Activated naive CD8-positive, alpha-beta T cell treated with anti-CD3 and anti-CD28 coated beads, Interleukin-2, amount 50 U/mL, for 24 hours (primary cell): ENCODE measurements around the gene MED13L.

Experiments
- ATAC-seq: fragments of 150-1000 bp; cut with Tn5 transposase; one replicate; pipeline ENCODE4 v1.10.0; 2021
- DNase-seq: peaks from one replicate; pipeline ENCODE4 v3.0.0; 2021
- H3K27ac Mint-ChIP-seq: one replicate; pipeline ENCODE4 v1.8.0; 2021; ENCODE audit warnings: mild to moderate bottlenecking, mixed read lengths
- H3K27me3 Mint-ChIP-seq: one replicate; pipeline ENCODE4 v1.8.0; 2021; ENCODE audit warnings: mixed read lengths
- H3K36me3 Mint-ChIP-seq: one replicate; pipeline ENCODE4 v1.8.0; 2021; ENCODE audit warnings: low read depth, mixed read lengths
- H3K4me1 Mint-ChIP-seq: one replicate; pipeline ENCODE4 v1.8.0; 2021; ENCODE audit warnings: mixed read lengths
- H3K4me3 Mint-ChIP-seq: one replicate; pipeline ENCODE4 v1.8.0; 2021; ENCODE audit warnings: mild to moderate bottlenecking, moderate library complexity, mixed read lengths
- H3K9me3 Mint-ChIP-seq: one replicate; pipeline ENCODE4 v1.8.0; 2021; ENCODE audit warnings: mixed read lengths

Gene MED13L

DNA sequence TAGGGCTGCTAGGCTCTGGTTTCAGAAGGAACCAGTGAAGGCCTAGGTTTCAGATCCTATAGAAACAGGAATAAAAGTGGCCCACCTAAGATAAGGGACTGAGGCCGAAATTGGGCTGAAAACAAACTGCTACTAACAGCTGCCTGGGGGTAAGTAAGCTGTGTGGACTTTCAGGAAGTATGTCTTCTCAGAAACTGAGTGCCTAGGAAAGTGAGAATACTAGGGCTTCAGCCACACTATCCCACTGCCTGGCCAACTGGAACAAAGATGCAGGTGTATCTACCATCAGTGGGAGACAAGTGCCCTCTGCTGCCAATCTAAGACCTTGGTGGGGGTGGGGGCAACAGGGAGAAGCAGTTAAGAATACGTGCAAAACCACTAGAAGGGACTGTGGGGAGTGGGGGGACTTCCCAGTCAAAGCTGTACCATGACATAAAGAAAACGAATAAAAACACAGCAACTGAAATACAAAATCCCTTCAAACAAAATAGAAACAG is 82.5 kb downstream of the MED13L start:
- no peaks in the 10 kb centered on the region for H3K9me3 Mint-ChIP-seq
- H3K4me3 Mint-ChIP-seq: peak overlapping the region; percentile 46
- DNase-seq (peak; percentile 65), ATAC-seq (peak; percentile 95)
- H3K27me3 Mint-ChIP-seq: no peaks in the 10 kb centered on the region
- no peaks in the 10 kb centered on the region for H3K36me3 Mint-ChIP-seq
- H3K4me1 Mint-ChIP-seq: peaks cover 65% of the 10 kb centered on the region
- H3K27ac Mint-ChIP-seq: peak overlapping the region; percentile 67

DNA sequence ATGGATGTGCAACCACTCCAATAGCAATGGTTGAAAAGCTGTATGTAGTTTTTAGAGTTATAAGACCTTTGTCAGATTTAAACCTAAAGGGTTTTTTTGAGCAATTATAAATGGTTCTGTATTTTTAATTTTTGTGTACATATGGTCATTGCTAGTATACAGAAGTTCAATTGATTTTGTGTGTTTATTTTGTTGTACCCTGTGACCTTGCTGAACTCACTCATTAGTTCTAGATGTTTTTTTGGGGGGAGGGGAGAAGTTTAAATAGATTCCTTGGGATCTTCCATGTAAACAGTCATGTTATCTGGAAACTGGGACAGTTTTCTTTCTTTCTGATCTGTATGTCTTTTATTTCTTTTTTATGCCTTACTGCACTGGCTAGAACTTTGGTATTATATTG is 87.8 kb downstream of the MED13L start:
- no peak overlapping the region for H3K4me3 Mint-ChIP-seq
- peaks cover 4% of the 10 kb centered on the region for H3K36me3 Mint-ChIP-seq
- ATAC-seq: no peak
- peaks cover 74% of the 10 kb centered on the region for H3K4me1 Mint-ChIP-seq
- no peak for DNase-seq
- H3K27me3 Mint-ChIP-seq: no peaks in the 10 kb centered on the region
- H3K9me3 Mint-ChIP-seq: no peaks in the 10 kb centered on the region
- H3K27ac Mint-ChIP-seq: no peak overlapping the region

GRCh38 chr12:116188581-116188980 is 88.9 kb downstream of the MED13L start:
- Mint-ChIP-seq H3K27ac (peak overlapping the region; percentile 50), H3K4me3 (peak overlapping the region; percentile 8), H3K36me3 (peaks cover 4% of the 10 kb centered on the region), H3K4me1 (peaks cover 75% of the 10 kb centered on the region), H3K27me3 (no peaks in the 10 kb centered on the region), H3K9me3 (no peaks in the 10 kb centered on the region)
- ATAC-seq (peak; percentile 68), DNase-seq (no peak)

GRCh38 chr12:116187151-116187511 is 90.4 kb downstream of the MED13L start:
- Mint-ChIP-seq H3K4me3 (peak overlapping the region; percentile 21), H3K4me1 (peaks cover 82% of the 10 kb centered on the region), H3K27me3 (no peaks in the 10 kb centered on the region), H3K27ac (peak overlapping the region; percentile 70), H3K9me3 (no peaks in the 10 kb centered on the region), H3K36me3 (peaks cover 4% of the 10 kb centered on the region)
- ATAC-seq: peak; percentile 61
- no peak for DNase-seq

DNA sequence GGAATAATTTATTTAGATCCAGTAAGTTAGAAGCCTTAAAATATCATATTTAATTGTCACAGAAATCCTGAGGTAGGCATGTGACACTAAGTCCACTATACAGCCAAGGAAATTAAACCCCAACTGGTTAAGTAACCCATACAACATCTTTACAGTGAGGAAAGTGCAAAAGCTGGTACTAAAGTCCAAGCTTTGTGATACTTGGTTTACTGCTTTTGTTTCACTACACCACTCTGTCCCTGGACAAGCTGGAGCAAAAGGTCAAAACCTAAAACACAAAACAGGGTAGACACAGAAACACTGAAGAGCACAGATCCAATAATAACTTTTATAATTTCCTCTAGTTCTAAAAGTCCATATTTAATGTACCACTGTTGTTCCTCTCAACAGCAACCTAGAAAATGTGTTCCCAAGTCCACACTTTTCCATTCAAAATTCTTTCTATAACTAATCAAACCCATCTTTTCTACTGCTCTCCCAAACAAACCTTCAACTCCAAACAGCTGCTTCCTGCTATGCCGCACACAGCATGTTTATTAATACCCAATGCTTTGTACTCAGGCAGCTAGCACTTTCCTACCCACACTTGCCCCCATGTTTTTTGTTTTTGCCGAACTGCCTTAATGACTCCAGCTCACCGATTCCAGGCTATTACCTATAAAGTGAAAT is 90.9 kb downstream of the MED13L start:
- Mint-ChIP-seq H3K4me1 (peaks cover 84% of the 10 kb centered on the region), H3K27ac (peak overlapping the region; percentile 70)
- no peak for ATAC-seq

GRCh38 chr12:116184763-116185162 is 92.7 kb downstream of the MED13L start:
- Mint-ChIP-seq H3K27ac (no peak overlapping the region), H3K4me1 (peaks cover 83% of the 10 kb centered on the region), H3K36me3 (peaks cover 3% of the 10 kb centered on the region), H3K27me3 (no peaks in the 10 kb centered on the region), H3K9me3 (no peaks in the 10 kb centered on the region), H3K4me3 (no peak overlapping the region)
- ATAC-seq (no peak), DNase-seq (no peak)

More for the DNA sequence above, 90.9 kb downstream of the MED13L start:
- Mint-ChIP-seq H3K4me3 (peak overlapping the region; percentile 21), H3K27me3 (no peaks in the 10 kb centered on the region), H3K9me3 (no peaks in the 10 kb centered on the region), H3K36me3 (peaks cover 4% of the 10 kb centered on the region)
- no peak for DNase-seq

DNA sequence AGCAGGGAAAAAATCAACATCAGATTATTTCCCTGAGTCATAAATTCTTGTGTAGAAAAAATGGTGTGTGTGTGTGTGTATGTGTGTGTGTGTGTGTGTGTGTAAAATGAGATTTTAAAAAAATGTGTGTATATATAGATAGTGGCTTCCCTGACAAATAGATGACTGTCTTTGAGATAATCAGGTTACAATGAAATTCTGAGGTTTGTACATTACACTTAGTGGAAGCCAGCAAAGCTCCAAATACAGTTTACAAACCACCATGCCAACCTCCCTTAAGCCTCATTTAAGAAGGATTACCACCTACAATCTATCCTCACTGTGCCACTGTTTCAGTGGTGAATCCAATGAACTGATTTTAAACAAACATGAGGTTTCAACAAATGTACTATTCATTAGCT is 93.8 kb downstream of the MED13L start:
- H3K9me3 Mint-ChIP-seq: no peaks in the 10 kb centered on the region
- H3K27ac Mint-ChIP-seq: no peak overlapping the region

GRCh38 chr12:116182359-116183063 is 95.0 kb downstream of the MED13L start:
- Mint-ChIP-seq H3K4me3 (no peak overlapping the region), H3K9me3 (no peaks in the 10 kb centered on the region), H3K4me1 (peaks cover 66% of the 10 kb centered on the region), H3K36me3 (peaks cover 1% of the 10 kb centered on the region), H3K27me3 (no peaks in the 10 kb centered on the region), H3K27ac (no peak overlapping the region)
- ATAC-seq: no peak
- DNase-seq: no peak

More for the DNA sequence above, 93.8 kb downstream of the MED13L start:
- ATAC-seq (no peak), DNase-seq (no peak)
- Mint-ChIP-seq H3K4me1 (peaks cover 73% of the 10 kb centered on the region), H3K36me3 (peaks cover 1% of the 10 kb centered on the region), H3K4me3 (no peak overlapping the region), H3K27me3 (no peaks in the 10 kb centered on the region)

- ATAC-seq: no peak
- Mint-ChIP-seq H3K9me3 (no peaks in the 10 kb centered on the region), H3K4me3 (no peak overlapping the region), H3K36me3 (peaks cover 1% of the 10 kb centered on the region), H3K4me1 (peaks cover 60% of the 10 kb centered on the region), H3K27me3 (no peaks in the 10 kb centered on the region), H3K27ac (no peak overlapping the region)
- no peak for DNase-seq
These were observed 97.0 kb downstream of the MED13L start for GRCh38 chr12:116180448-116180847.

- H3K9me3 Mint-ChIP-seq: no peaks in the 10 kb centered on the region
- no peak overlapping the region for H3K27ac Mint-ChIP-seq
- no peaks in the 10 kb centered on the region for H3K27me3 Mint-ChIP-seq
- DNase-seq (no peak), ATAC-seq (no peak)
- H3K4me3 Mint-ChIP-seq: no peak overlapping the region
- H3K4me1 Mint-ChIP-seq: peaks cover 55% of the 10 kb centered on the region
- no peaks in the 10 kb centered on the region for H3K36me3 Mint-ChIP-seq
These were observed 98.1 kb downstream of the MED13L start for GRCh38 chr12:116179384-116179783.

- ATAC-seq (no peak), DNase-seq (no peak)
- Mint-ChIP-seq H3K36me3 (no peaks in the 10 kb centered on the region), H3K27ac (no peak overlapping the region), H3K27me3 (no peaks in the 10 kb centered on the region), H3K4me1 (peaks cover 55% of the 10 kb centered on the region), H3K4me3 (no peak overlapping the region), H3K9me3 (no peaks in the 10 kb centered on the region)
These were observed 100.5 kb downstream of the MED13L start for GRCh38 chr12:116177017-116177416.

- Mint-ChIP-seq H3K4me1 (peaks cover 59% of the 10 kb centered on the region), H3K27ac (no peak overlapping the region)
- no peak for ATAC-seq
These were observed 102.6 kb downstream of the MED13L start for GRCh38 chr12:116174904-116175303.

DNA sequence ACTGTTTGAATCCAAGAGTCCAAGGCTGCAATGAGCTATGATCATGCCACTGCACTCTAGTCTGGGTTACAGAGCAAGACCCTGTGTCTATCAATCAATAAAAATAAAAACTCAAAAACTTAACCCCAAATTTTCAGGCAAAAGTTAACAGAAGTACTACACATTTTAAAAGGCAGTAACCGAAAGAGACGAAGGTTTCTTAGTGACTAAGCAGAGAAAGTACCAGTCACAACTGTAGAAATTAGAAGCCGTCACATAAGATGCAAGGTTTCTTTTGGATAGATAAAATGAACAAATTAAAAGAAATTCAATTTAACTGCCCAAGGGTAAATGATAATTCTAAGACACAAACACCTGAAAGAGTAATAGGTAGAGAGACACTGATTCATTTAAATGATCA is 103.5 kb downstream of the MED13L start:
- ATAC-seq (no peak), DNase-seq (no peak)
- H3K4me1 Mint-ChIP-seq: peaks cover 60% of the 10 kb centered on the region
- no peaks in the 10 kb centered on the region for H3K27me3 Mint-ChIP-seq
- peak overlapping the region; percentile 37 for H3K27ac Mint-ChIP-seq
- no peaks in the 10 kb centered on the region for H3K36me3 Mint-ChIP-seq
- no peak overlapping the region for H3K4me3 Mint-ChIP-seq
- H3K9me3 Mint-ChIP-seq: no peaks in the 10 kb centered on the region

More at GRCh38 chr12:116174904-116175303, 102.6 kb downstream of the MED13L start:
- H3K4me3 Mint-ChIP-seq: no peak overlapping the region
- H3K9me3 Mint-ChIP-seq: no peaks in the 10 kb centered on the region
- no peak for DNase-seq
- no peaks in the 10 kb centered on the region for H3K27me3 Mint-ChIP-seq
- H3K36me3 Mint-ChIP-seq: no peaks in the 10 kb centered on the region

DNA sequence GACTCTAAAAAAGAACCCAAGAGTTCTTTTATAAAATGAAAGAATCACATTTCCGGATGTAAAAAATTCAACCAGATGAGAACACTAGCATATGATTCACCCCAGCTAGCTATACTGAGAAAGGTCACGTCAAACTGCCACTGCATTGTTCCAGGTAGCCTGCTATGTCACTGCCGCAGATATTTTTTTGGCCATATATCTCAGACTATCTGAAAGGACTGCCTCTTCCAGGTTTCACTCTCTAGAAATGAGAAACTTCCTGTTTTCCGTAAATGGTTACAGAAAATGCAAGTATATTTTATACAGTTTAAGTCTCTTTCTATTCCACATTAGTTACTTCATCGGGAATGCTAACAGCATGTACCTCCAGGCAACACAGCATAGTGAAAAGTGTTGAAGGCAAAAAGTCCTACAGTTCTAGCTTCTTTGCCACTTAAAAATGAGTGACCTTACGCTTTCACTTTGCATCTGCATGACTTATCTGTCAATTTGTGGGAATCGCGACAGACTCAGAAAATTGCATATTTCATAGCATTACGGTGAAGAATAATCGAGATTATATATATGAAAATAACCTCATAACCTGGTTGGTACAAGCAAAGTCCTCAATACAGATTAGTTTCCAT is 105.2 kb downstream of the MED13L start:
- peaks cover 60% of the 10 kb centered on the region for H3K4me1 Mint-ChIP-seq
- peak overlapping the region; percentile 78 for H3K4me3 Mint-ChIP-seq
- peak overlapping the region; percentile 92 for H3K27ac Mint-ChIP-seq
- ATAC-seq (peak; percentile 99), DNase-seq (peak; percentile 33)
- H3K36me3 Mint-ChIP-seq: peaks cover 2% of the 10 kb centered on the region
- no peaks in the 10 kb centered on the region for H3K27me3 Mint-ChIP-seq
- no peaks in the 10 kb centered on the region for H3K9me3 Mint-ChIP-seq

GRCh38 chr12:116171549-116171948 is 105.9 kb downstream of the MED13L start:
- DNase-seq (no peak), ATAC-seq (no peak)
- Mint-ChIP-seq H3K27me3 (no peaks in the 10 kb centered on the region), H3K36me3 (peaks cover 2% of the 10 kb centered on the region), H3K27ac (peak overlapping the region; percentile 92), H3K4me1 (peaks cover 57% of the 10 kb centered on the region), H3K4me3 (peak overlapping the region; percentile 78), H3K9me3 (no peaks in the 10 kb centered on the region)
